ENCODE data around the gene VPS72.
A peak's percentile ranks its signal among the peaks of the same experiment; 100 is the strongest.

VPS72 gene

DNA sequence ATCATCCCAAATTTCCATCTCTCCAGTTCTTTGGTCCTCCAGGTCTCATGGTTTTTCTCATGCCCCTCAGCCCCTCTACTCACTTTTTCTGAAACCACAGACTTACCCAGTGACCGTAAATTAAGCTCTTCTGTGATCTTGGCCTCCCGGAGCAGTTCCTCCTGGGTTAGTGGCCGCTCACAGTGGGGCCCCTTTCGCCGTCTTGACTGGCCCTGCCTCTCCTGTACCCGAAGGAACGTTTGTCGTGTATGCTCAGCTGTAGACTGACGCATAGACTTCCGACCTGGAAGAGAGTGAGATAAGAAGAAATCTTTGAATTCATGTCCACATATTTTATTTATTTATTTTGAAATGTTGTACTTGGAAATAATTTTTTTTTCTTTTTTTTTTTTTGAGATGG lies 5.8 kb downstream of the VPS72 start:
- H3K4me1 ChIP-seq (ENCODE audit: control insufficient read depth, insufficient read depth, low read length), result peaks cover 11% of the 10 kb centered on the region
- H3K27ac ChIP-seq (ENCODE audit: low read length), result no peak overlapping the region
- peaks cover 38 to 39% of the 10 kb centered on the region in 2 donors for H3K36me3 ChIP-seq (ENCODE audit: control insufficient read depth in 2 of 2, insufficient read depth in 2 of 2, low read length in 2 of 2)
- no peaks in the 10 kb centered on the region for H3K9me3 ChIP-seq (ENCODE audit: control insufficient read depth in 2 of 2, low read length in 2 of 2)
- no peaks in the 10 kb centered on the region for H3K27me3 ChIP-seq (ENCODE audit: control insufficient read depth in 1 of 2, insufficient read depth in 2 of 2, low read length in 2 of 2)
- H3K4me3 ChIP-seq (ENCODE audit: low read length in 2 of 2), result no peak overlapping the region
- no peak overlapping the region for H3K9ac ChIP-seq (ENCODE audit: low read length in 2 of 2)

DNA sequence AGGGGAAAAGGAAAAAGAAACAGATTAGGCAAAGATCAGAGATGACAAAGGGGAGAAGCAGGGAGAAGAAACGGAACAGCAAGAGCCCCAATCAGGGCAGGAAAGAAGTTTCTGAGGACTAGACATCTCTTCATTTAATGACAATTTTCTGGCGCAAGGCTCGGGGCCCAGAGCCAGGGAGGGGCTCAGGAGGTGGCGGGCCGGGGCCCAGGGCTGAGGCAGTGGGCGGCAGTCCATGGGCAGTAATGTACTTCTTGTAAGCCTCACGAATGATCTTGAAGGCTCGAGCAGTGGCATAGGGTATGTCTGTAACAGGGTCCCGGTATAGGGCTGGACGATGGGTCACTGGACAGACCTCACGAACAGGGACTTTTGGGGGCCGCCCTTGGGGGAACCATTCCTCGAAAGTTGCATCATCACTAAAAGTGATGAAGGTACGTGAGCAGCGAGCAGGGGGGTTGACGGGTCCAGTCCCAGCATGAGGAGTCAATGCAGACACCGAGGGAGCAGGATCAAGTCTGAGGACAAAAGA lies 13.4 kb downstream of the VPS72 start:
- Histone ChIP-seq H3K4me1 (ENCODE audit: control insufficient read depth, insufficient read depth, low read length) (peaks cover 2% of the 10 kb centered on the region), H3K9ac (ENCODE audit: low read length in 2 of 2) (no peak overlapping the region), H3K27ac (ENCODE audit: low read length) (no peak overlapping the region), H3K4me3 (ENCODE audit: low read length in 2 of 2) (no peak overlapping the region), H3K9me3 (ENCODE audit: control insufficient read depth in 2 of 2, low read length in 2 of 2) (no peaks in the 10 kb centered on the region), H3K36me3 (ENCODE audit: control insufficient read depth in 2 of 2, insufficient read depth in 2 of 2, low read length in 2 of 2) (peaks cover 39 to 48% of the 10 kb centered on the region in 2 donors), H3K27me3 (ENCODE audit: control insufficient read depth in 1 of 2, insufficient read depth in 2 of 2, low read length in 2 of 2) (no peaks in the 10 kb centered on the region)

DNA sequence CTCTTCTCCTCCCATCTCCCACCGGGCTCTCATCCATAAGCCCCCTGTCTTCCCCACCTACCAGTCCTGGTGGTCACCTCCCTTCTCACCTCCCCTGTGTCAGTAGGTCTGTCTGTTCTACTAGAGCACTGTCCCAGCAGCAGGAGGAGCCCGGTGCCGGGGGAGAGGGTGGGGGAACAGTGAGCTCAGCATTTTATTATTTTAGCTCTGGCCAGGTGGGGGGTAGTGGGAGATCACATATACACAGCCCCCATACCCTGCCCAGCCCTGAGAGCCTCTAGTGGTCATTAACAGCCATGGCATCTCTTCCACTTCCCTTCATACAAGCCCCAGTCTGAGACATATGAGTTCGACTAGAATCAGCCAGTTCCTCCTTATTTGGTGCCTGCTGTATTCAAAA lies 14.1 kb downstream of the VPS72 start, which contains the start of gene TMOD4:
Gene TMOD4, minus strand, starts transcription at position 119 of the 400 bp plus-strand sequence. CDS start 1,106 bp downstream, outside the sequence.
- peaks cover 2% of the 10 kb centered on the region for H3K4me1 ChIP-seq (ENCODE audit: control insufficient read depth, insufficient read depth, low read length)
- peaks cover 32 to 44% of the 10 kb centered on the region in 2 donors for H3K36me3 ChIP-seq (ENCODE audit: control insufficient read depth in 2 of 2, insufficient read depth in 2 of 2, low read length in 2 of 2)
- H3K4me3 ChIP-seq (ENCODE audit: low read length in 2 of 2), result no peak within 1 kb of the TSS
- no peak within 1 kb of the TSS for H3K27ac ChIP-seq (ENCODE audit: low read length)
- no peaks in the 10 kb centered on the region for H3K27me3 ChIP-seq (ENCODE audit: control insufficient read depth in 1 of 2, insufficient read depth in 2 of 2, low read length in 2 of 2)
- peak within 1 kb of the TSS in 1 of 2 donors; percentile 38 for H3K9ac ChIP-seq (ENCODE audit: low read length in 2 of 2)
- H3K9me3 ChIP-seq (ENCODE audit: control insufficient read depth in 2 of 2, low read length in 2 of 2), result no peaks in the 10 kb centered on the region

DNA sequence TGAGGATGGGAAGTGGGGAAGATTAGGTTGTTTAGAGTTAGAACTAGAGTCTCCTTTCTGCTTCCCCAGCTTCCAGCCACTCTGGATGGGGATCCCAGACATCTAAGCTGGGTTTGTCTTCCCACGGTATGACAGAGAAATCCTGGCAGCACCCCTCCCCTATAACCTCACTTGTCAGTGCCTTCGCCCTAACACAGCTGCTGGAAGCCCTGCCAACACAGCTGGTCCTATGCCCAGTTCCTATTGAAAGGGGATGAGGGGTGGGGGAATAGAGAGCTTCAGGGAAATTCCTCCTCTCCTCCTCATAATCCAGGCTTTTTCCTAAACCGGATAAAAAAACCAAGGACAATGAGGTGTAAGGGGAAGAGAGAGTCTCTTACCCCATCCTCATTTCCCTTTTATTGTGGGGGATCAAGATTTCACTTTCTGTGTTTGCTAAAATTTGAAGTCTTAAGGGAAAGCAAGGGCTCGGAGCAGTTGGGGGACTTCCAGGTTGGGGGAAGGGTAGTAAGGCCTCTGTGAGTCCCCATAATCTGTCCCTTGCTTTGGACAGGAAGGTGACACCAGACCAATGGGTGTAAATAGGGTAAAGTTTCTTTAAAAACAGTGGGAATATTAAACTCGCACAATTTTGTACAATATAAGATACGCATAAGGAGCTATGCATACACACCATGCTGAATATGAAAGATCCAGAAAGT lies 14.8 kb downstream of the VPS72 start:
- no peaks in the 10 kb centered on the region for H3K9me3 ChIP-seq (ENCODE audit: control insufficient read depth in 2 of 2, low read length in 2 of 2)
- peak overlapping the region in 1 of 2 donors; percentile 38 for H3K9ac ChIP-seq (ENCODE audit: low read length in 2 of 2)
- no peak overlapping the region for H3K4me3 ChIP-seq (ENCODE audit: low read length in 2 of 2)
- H3K27me3 ChIP-seq (ENCODE audit: control insufficient read depth in 1 of 2, insufficient read depth in 2 of 2, low read length in 2 of 2), result no peaks in the 10 kb centered on the region
- H3K4me1 ChIP-seq (ENCODE audit: control insufficient read depth, insufficient read depth, low read length), result peaks cover 2% of the 10 kb centered on the region
- peaks cover 28 to 41% of the 10 kb centered on the region in 2 donors for H3K36me3 ChIP-seq (ENCODE audit: control insufficient read depth in 2 of 2, insufficient read depth in 2 of 2, low read length in 2 of 2)
- H3K27ac ChIP-seq (ENCODE audit: low read length), result no peak overlapping the region

DNA sequence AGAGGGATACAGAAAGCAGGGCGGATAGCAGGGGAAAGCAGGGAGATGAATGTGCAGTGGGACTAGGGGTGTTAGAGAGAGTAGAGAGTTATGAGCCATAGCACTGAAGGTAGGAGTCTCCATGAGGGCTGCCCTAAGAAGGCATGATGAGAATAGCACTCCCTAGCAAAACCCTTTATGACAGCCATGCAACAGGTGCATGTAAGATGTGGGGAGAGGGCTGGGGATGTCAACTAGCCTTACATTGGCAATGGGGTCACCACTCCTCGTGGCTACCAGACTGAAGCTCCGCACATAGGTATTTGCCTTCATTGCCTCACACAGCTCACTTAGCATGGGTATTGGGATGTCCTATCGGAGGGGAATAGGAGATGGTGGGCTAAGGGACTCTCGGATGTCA lies 18.8 kb downstream of the VPS72 start:
- Histone ChIP-seq H3K27ac (ENCODE audit: low read length) (no peak overlapping the region), H3K36me3 (ENCODE audit: control insufficient read depth in 2 of 2, insufficient read depth in 2 of 2, low read length in 2 of 2) (peaks cover 22 to 28% of the 10 kb centered on the region in 2 donors), H3K9me3 (ENCODE audit: control insufficient read depth in 2 of 2, low read length in 2 of 2) (no peaks in the 10 kb centered on the region), H3K27me3 (ENCODE audit: control insufficient read depth in 1 of 2, insufficient read depth in 2 of 2, low read length in 2 of 2) (no peaks in the 10 kb centered on the region), H3K4me3 (ENCODE audit: low read length in 2 of 2) (no peak overlapping the region), H3K9ac (ENCODE audit: low read length in 2 of 2) (no peak overlapping the region), H3K4me1 (ENCODE audit: control insufficient read depth, insufficient read depth, low read length) (peaks cover 14% of the 10 kb centered on the region)

DNA sequence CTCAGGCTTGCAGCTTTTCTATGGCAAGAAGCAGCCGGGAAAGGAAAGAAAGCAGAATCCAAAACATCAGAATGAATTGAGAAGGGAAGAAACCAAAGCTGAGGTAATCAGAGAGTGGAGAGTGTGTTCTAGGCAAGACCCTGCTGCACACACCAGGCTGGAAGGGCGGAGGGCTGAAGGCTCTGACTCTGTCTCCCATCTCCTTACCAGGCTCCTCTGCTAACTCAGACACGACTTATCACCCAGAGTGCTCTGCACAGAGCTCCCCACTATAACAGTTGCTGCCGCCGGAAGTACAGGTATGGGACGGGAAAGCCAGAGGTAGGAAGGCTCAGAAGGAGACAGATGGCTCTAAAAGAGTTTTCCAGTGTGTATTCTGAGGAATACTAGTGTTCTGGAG lies 22.9 kb downstream of the VPS72 start:
- H3K36me3 ChIP-seq (ENCODE audit: control insufficient read depth in 2 of 2, insufficient read depth in 2 of 2, low read length in 2 of 2), result peaks cover 8% of the 10 kb centered on the region in 2 donors
- H3K9me3 ChIP-seq (ENCODE audit: control insufficient read depth in 2 of 2, low read length in 2 of 2), result no peaks in the 10 kb centered on the region
- H3K27ac ChIP-seq (ENCODE audit: low read length), result no peak overlapping the region
- no peaks in the 10 kb centered on the region for H3K27me3 ChIP-seq (ENCODE audit: control insufficient read depth in 1 of 2, insufficient read depth in 2 of 2, low read length in 2 of 2)
- H3K4me3 ChIP-seq (ENCODE audit: low read length in 2 of 2), result peak overlapping the region; percentile 90 to 98
- peak overlapping the region in 1 of 2 donors; percentile 84 for H3K9ac ChIP-seq (ENCODE audit: low read length in 2 of 2)
- H3K4me1 ChIP-seq (ENCODE audit: control insufficient read depth, insufficient read depth, low read length), result peaks cover 28% of the 10 kb centered on the region

DNA sequence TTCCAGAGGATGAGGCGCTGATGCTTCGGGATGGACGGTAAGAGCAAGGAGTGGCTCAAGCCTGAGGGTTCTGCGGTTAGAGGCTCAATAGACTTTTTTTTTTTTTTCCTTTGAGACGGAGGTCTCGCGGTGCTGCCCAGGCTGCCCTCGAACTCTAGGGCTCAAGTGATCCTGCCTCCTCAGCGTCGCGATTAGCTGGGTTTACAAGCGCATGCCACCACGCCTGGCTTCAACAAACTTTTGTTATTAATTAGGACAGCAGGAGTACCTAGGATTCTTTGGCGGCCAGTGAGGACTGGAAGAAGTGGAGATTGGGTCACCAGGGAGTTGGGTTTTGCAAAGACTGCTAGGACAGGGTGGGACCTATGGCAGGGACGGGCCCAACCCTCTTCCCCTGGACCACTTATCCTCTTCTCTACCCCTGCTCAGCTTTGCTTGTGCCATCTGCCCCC lies 23.5 kb downstream of the VPS72 start:
- Histone ChIP-seq H3K9me3 (ENCODE audit: control insufficient read depth in 2 of 2, low read length in 2 of 2) (no peaks in the 10 kb centered on the region), H3K4me1 (ENCODE audit: control insufficient read depth, insufficient read depth, low read length) (peaks cover 28% of the 10 kb centered on the region), H3K4me3 (ENCODE audit: low read length in 2 of 2) (peak overlapping the region; percentile 90 to 98), H3K9ac (ENCODE audit: low read length in 2 of 2) (peak overlapping the region; percentile 84 to 96), H3K27me3 (ENCODE audit: control insufficient read depth in 1 of 2, insufficient read depth in 2 of 2, low read length in 2 of 2) (no peaks in the 10 kb centered on the region), H3K36me3 (ENCODE audit: control insufficient read depth in 2 of 2, insufficient read depth in 2 of 2, low read length in 2 of 2) (peaks cover 11 to 14% of the 10 kb centered on the region in 2 donors), H3K27ac (ENCODE audit: low read length) (peak overlapping the region; percentile 97)

DNA sequence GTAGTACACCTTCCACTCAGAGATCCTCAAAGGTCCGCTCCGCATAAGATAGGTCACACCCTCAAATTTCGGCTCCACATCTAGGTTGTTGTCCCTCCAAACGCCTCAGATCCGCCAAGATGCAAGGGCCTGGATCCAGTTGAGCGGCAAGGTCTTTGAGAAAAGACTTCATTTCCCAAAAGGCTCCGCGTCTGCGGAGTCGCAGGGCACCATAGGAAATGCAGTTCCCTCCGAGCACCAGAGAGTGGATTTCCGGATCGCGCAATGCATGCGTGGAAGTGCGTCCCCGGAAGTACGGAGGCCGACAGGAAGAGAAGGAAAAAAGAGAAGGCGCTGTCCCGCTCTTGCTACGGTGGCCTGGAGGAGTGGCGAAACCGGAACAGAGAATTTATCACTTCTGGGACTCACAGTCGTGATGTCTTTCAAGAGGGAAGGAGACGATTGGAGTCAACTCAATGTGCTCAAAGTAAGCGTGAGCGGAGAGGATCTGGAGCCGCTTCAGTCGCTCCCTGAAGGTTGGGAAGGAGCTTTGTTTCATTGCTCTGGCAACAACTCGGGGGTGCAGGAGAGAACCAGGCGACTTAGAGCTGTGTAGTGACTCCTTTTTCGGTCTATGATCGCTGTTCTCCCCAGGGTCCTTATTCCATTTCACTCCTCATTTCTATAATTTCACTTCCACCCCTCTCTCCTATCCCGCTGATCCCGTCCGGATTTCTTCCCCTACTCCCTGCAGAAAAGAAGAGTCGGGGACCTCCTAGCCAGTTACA lies 24.1 kb downstream of the VPS72 start, which contains the start of the genes LYSMD1 and SCNM1:
Gene LYSMD1, minus strand, starts transcription at position 165 of the 767 bp plus-strand sequence. CDS start 644 bp downstream, outside the sequence.
Gene SCNM1, plus strand, starts transcription at position 407 of the 767 bp plus-strand sequence. Its CDS starts 9 bp downstream, at position 416.
- no peaks in the 10 kb centered on the region for H3K9me3 ChIP-seq (ENCODE audit: control insufficient read depth in 2 of 2, low read length in 2 of 2)
- peak within 1 kb of the TSS; percentile 84 to 96 for H3K9ac ChIP-seq (ENCODE audit: low read length in 2 of 2)
- peak within 1 kb of the TSS; percentile 97 for H3K27ac ChIP-seq (ENCODE audit: low read length)
- H3K36me3 ChIP-seq (ENCODE audit: control insufficient read depth in 2 of 2, insufficient read depth in 2 of 2, low read length in 2 of 2), result peaks cover 14 to 15% of the 10 kb centered on the region in 2 donors
- peaks cover 28% of the 10 kb centered on the region for H3K4me1 ChIP-seq (ENCODE audit: control insufficient read depth, insufficient read depth, low read length)
- H3K4me3 ChIP-seq (ENCODE audit: low read length in 2 of 2), result peak within 1 kb of the TSS; percentile 90 to 98
- no peaks in the 10 kb centered on the region for H3K27me3 ChIP-seq (ENCODE audit: control insufficient read depth in 1 of 2, insufficient read depth in 2 of 2, low read length in 2 of 2)

DNA sequence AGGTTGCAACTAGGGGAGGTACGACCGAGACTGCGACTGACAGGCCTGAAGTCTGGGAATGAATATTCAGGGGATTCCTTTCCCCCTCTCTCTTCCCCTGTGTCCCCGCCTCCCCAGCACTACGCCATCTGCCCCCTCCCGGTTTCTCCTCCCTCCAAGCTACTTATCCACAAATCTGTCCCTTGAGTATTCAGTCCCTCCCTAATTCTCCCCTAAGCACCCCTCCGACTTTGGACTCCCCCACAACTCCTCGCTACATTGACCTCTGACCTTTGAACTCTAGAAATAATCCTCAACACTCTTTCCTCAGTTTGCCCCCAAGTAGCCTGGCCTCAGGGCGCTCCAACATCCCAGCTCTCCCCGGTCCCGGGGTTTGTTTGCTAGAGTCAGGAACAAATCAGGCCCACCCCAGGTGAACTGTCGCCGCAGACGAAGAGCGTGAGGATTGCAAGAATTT lies 24.7 kb downstream of the VPS72 start:
- H3K36me3 ChIP-seq (ENCODE audit: control insufficient read depth in 2 of 2, insufficient read depth in 2 of 2, low read length in 2 of 2), result peaks cover 19 to 20% of the 10 kb centered on the region in 2 donors
- H3K4me3 ChIP-seq (ENCODE audit: low read length in 2 of 2), result peak overlapping the region; percentile 90 to 98
- H3K27ac ChIP-seq (ENCODE audit: low read length), result peak overlapping the region; percentile 97
- H3K4me1 ChIP-seq (ENCODE audit: control insufficient read depth, insufficient read depth, low read length), result peaks cover 28% of the 10 kb centered on the region
- no peaks in the 10 kb centered on the region for H3K27me3 ChIP-seq (ENCODE audit: control insufficient read depth in 1 of 2, insufficient read depth in 2 of 2, low read length in 2 of 2)
- H3K9me3 ChIP-seq (ENCODE audit: control insufficient read depth in 2 of 2, low read length in 2 of 2), result no peaks in the 10 kb centered on the region
- H3K9ac ChIP-seq (ENCODE audit: low read length in 2 of 2), result peak overlapping the region; percentile 84 to 96

DNA sequence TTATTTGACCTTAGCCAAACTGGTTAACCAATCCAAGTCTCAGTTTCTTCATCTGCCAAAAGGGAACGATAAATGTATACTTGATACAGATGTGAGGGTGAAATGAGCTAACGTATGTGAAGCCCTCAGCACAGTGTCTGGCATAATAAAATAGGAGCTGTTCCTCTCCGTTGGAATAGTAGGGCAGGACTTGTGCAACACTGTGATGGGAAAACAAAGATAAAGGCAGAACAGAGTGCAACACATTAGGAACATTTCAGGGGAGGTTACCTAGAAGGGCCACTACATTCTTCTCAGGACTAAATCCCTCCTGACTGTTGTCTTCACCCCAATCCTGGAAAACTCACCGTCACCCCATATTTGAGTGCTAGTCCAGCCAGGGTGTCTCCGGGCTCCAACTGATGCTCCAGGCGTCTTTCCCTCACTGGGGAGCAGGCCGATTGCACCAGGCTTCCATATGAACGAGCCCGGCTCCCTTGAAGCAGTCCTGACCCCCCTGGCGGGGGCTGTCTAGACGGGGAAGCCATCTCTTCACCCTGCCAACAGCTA lies 25.2 kb downstream of the VPS72 start:
- H3K4me1 ChIP-seq (ENCODE audit: control insufficient read depth, insufficient read depth, low read length), result peaks cover 28% of the 10 kb centered on the region
- no peaks in the 10 kb centered on the region for H3K27me3 ChIP-seq (ENCODE audit: control insufficient read depth in 1 of 2, insufficient read depth in 2 of 2, low read length in 2 of 2)
- peak overlapping the region; percentile 97 for H3K27ac ChIP-seq (ENCODE audit: low read length)
- H3K4me3 ChIP-seq (ENCODE audit: low read length in 2 of 2), result peak overlapping the region; percentile 90 to 98
- H3K36me3 ChIP-seq (ENCODE audit: control insufficient read depth in 2 of 2, insufficient read depth in 2 of 2, low read length in 2 of 2), result peaks cover 20 to 22% of the 10 kb centered on the region in 2 donors
- H3K9ac ChIP-seq (ENCODE audit: low read length in 2 of 2), result peak overlapping the region; percentile 84 to 96
- H3K9me3 ChIP-seq (ENCODE audit: control insufficient read depth in 2 of 2, low read length in 2 of 2), result no peaks in the 10 kb centered on the region

Measured in stomach smooth muscle (tissue), 2 donors.